K562 (cell line): ENCODE data around the gene TRIM37. TPM values are rescaled to one million over a fixed set of nuclear protein-coding genes. Genes with fewer than 3 reads are reported as not detected.

Experiments used
- ATAC-seq: fragments of 200-7000 bp; cut with Tn5 transposase; 3 replicates; pipeline ENCODE4 v1.9.1; 2020; ENCODE audit warnings: moderate library complexity
- BruUV-seq: library from RNA; stranded (reverse); fragments of 400-500 nt; replicated peaks from 2 replicates; lab custom pipeline; 2021; lab: Mats Ljungman, UMichigan
- CTCF ChIA-PET: fragments of 300-600 bp; formaldehyde crosslinking; extraction: SDS; loops from one replicate; lab custom pipeline; 2021; ENCODE audit warnings: low intra/inter-chr PET ratio; lab: Yijun Ruan, JAX
- POLR2A ChIA-PET: fragments of 300-600, 350-650 bp; sonication (Branson Sonifier 250); formaldehyde crosslinking; extraction: SDS; loops from one replicate; lab custom pipeline; 2021; ENCODE audit warnings: antibody characterized with exemption, inconsistent platforms; lab: Yijun Ruan, JAX
- DNase-seq, 4 experiments: peaks; one replicate each; pipeline versions ENCODE4 v3.0.0 to v3.0.0-alpha.2; 2011 to 2018; ENCODE audit warnings: low spot score in 3 of 4, mixed read lengths in 3 of 4; ENCODE audit errors: extremely low read depth in 1 of 4
- FAIRE-seq: peaks from 2 replicates; lab custom pipeline; 2011; peaks lifted over from hg19 to GRCh38; lab: Jason Lieb, UNC
- H2AFZ ChIP-seq: 2 replicates; pipeline ENCODE4 v1.6.0; 2011; ENCODE audit warnings: low read depth, low read length, control low read depth, inconsistent platforms
- H3K27ac ChIP-seq: fragments of 200-600 bp; 3 replicates; pipeline ENCODE4 v1.8.0; 2011; ENCODE audit warnings: low read depth, mild to moderate bottlenecking, control low read depth, inconsistent platforms, low read length, moderate library complexity, mixed read lengths; ENCODE audit errors: extremely low read depth
- H3K27me3 ChIP-seq, 2 experiments: fragments of 300-600 bp in 1 of 2; 2 replicates in 1 of 2; 3 replicates in 1 of 2; pipeline versions ENCODE4 v1.6.0 to v1.8.0; 2011; ENCODE audit warnings: inconsistent platforms in 2 of 2, low read length in 2 of 2, mild to moderate bottlenecking in 1 of 2, mixed read lengths in 1 of 2, moderate library complexity in 1 of 2; ENCODE audit not compliant: control insufficient read depth in 2 of 2, insufficient read depth in 2 of 2
- H3K36me3 ChIP-seq: fragments of 300-600 bp; 3 replicates; pipeline ENCODE4 v1.8.0; 2011; ENCODE audit warnings: mild to moderate bottlenecking, low read length, inconsistent platforms; ENCODE audit not compliant: control insufficient read depth, insufficient read depth
- H3K4me1 ChIP-seq, 2 experiments: fragments of 200-600 bp in 1 of 2; replicated peaks in 1 of 2; 2 replicates in 1 of 2; 3 replicates in 1 of 2; pipeline versions ENCODE4 v1.5.1 to v1.8.0; 2011; ENCODE audit warnings: inconsistent platforms in 2 of 2, low read length in 2 of 2, mild to moderate bottlenecking in 1 of 2, mixed read lengths in 1 of 2, moderate library complexity in 1 of 2; ENCODE audit not compliant: control insufficient read depth in 2 of 2, insufficient read depth in 2 of 2
- H3K4me2 ChIP-seq: 2 replicates; pipeline ENCODE4 v1.6.1; 2011; ENCODE audit warnings: low read length, control low read depth, inconsistent platforms, mixed read lengths; ENCODE audit not compliant: insufficient read depth
- H3K4me3 ChIP-seq: fragments of 200-600 bp; sonication (generic), shearing (Covaris generic); 2 replicates; pipeline ENCODE4 v1.5.1; 2016; ENCODE audit warnings: control low read depth, inconsistent platforms
- H3K79me2 ChIP-seq: fragments of 200-600 bp; 3 replicates; pipeline ENCODE4 v1.8.0; 2011; ENCODE audit warnings: low read length, inconsistent platforms; ENCODE audit not compliant: control insufficient read depth, insufficient read depth
- H3K9ac ChIP-seq, 2 experiments: 2 replicates each; pipeline versions ENCODE4 v1.6.0 to v1.6.1; 2011; ENCODE audit warnings: low read depth in 2 of 2, low read length in 2 of 2, control low read depth in 1 of 2, inconsistent platforms in 1 of 2, mild to moderate bottlenecking in 1 of 2, mixed read lengths in 1 of 2; ENCODE audit not compliant: insufficient read depth in 1 of 2
- H3K9me1 ChIP-seq: one replicate; pipeline ENCODE4 v1.6.0; 2011; ENCODE audit warnings: inconsistent platforms, mild to moderate bottlenecking, low read length, moderate library complexity; ENCODE audit not compliant: control insufficient read depth, insufficient read depth
- H3K9me3 ChIP-seq: replicated peaks from 2 replicates; pipeline ENCODE4 v1.5.1; 2011; ENCODE audit warnings: low read depth, low read length, inconsistent platforms; ENCODE audit not compliant: control insufficient read depth, insufficient read depth
- H4K20me1 ChIP-seq: replicated peaks from 2 replicates; pipeline ENCODE4 v1.6.1; 2011; ENCODE audit warnings: low read length, inconsistent platforms, mixed read lengths; ENCODE audit not compliant: control insufficient read depth, insufficient read depth
- C11orf30 ChIP-seq: fragments of 450-650 bp; IDR thresholded peaks from 2 replicates; pipeline ENCODE4 v1.6.1; 2016; ENCODE audit warnings: low read depth, mild to moderate bottlenecking
- HINFP ChIP-seq: fragments of 450-650 bp; conservative IDR thresholded peaks from 2 replicates; pipeline ENCODE4 v1.6.1; 2016; ENCODE audit warnings: missing genetic modification characterization, low read depth, mild to moderate bottlenecking, control low read depth, missing compliant biosample characterization
- KDM1A ChIP-seq, 2 experiments: fragments of 450-650 bp; IDR thresholded peaks; 2 replicates each; pipeline ENCODE4 v1.6.1; 2016; ENCODE audit warnings: mild to moderate bottlenecking in 2 of 2
- MAFG ChIP-seq: fragments of 450-650 bp; conservative IDR thresholded peaks from 2 replicates; pipeline ENCODE4 v1.6.1; 2016; ENCODE audit warnings: missing genetic modification characterization, missing compliant biosample characterization
- MEF2D ChIP-seq: conservative IDR thresholded peaks from 2 replicates; pipeline ENCODE4 v1.6.1; 2016; ENCODE audit warnings: low read depth, missing genetic modification characterization, missing compliant biosample characterization
- MYBL2 ChIP-seq, 2 experiments: fragments of 450-650 bp in 1 of 2; sonication (generic) in 1 of 2; formaldehyde crosslinking in 1 of 2; IDR thresholded peaks; 2 replicates each; pipeline versions ENCODE4 v1.6.1 to v1.8.1; 2017 to 2022; ENCODE audit warnings: borderline replicate concordance in 1 of 2, inconsistent platforms in 1 of 2, low read depth in 1 of 2, mild to moderate bottlenecking in 1 of 2, missing genetic modification reagents in 1 of 2, moderate library complexity in 1 of 2
- NFE2 ChIP-seq: IDR thresholded peaks from 2 replicates; pipeline ENCODE4 v1.6.1; 2014; ENCODE audit warnings: antibody characterized with exemption, low read depth
- NR2C2 ChIP-seq, 2 experiments: fragments of 200-800 bp in 1 of 2; sonication (Bioruptor generic) in 1 of 2; sonication (generic) in 1 of 2; formaldehyde crosslinking in 1 of 2; IDR thresholded peaks; 2 replicates each; pipeline versions ENCODE4 v1.6.1 to v1.8.0; 2016 to 2022; ENCODE audit warnings: mild to moderate bottlenecking in 1 of 2, missing compliant biosample characterization in 1 of 2, missing genetic modification characterization in 1 of 2, missing genetic modification reagents in 1 of 2
- PBX2 ChIP-seq, 2 experiments: IDR thresholded peaks in 1 of 2; conservative IDR thresholded peaks in 1 of 2; 2 replicates each; pipeline ENCODE4 v1.6.1; 2016; ENCODE audit warnings: low read depth in 2 of 2, mild to moderate bottlenecking in 1 of 2, missing compliant biosample characterization in 1 of 2, missing genetic modification characterization in 1 of 2, moderate library complexity in 1 of 2
- RCOR1 ChIP-seq, 2 experiments: IDR thresholded peaks; 2 replicates each; pipeline ENCODE4 v1.6.1; 2012; ENCODE audit warnings: low read depth in 2 of 2, low read length in 2 of 2, borderline replicate concordance in 1 of 2, improper control_type of control experiment in 1 of 2
- SIN3B ChIP-seq: fragments of 450-650 bp; IDR thresholded peaks from 2 replicates; pipeline ENCODE4 v1.6.1; 2017; ENCODE audit warnings: low read depth, mild to moderate bottlenecking, moderate library complexity
- ZNF3 ChIP-seq: fragments of 250-450 bp; sonication (Bioruptor Pico); IDR thresholded peaks from 2 replicates; pipeline ENCODE4 v1.5.0; 2021; ENCODE audit warnings: mild to moderate bottlenecking, moderate library complexity
- ZNF316 ChIP-seq: fragments of 450-650 bp; IDR thresholded peaks from 2 replicates; pipeline ENCODE4 v1.6.1; 2016
- WGBS: fragments of 100-300 bp; shearing (Covaris generic); methylation state at CpG from one replicate; pipeline ENCODE4 v1.1.6; 2016; ENCODE audit warnings: low coverage, mixed read lengths; ENCODE audit not compliant: insufficient coverage; ENCODE audit errors: missing lambda C conversion rate; 5-methylcytosine and 5-hydroxymethylcytosine counted together
- in situ Hi-C: fragments of 300-500 bp; cut with MboI; formaldehyde crosslinking; loops from 4 replicates; pipeline ENCODE4 v1.15.0; 2018; ENCODE audit warnings: inconsistent platforms, mixed read lengths
- intact Hi-C: fragments of 100-400 bp; cut with micrococcal nuclease; formaldehyde crosslinking; loops from 2 replicates; pipeline ENCODE4 v1.14.2; 2022
- polyA plus RNA-seq, 8 experiments: library from polyadenylated mRNA; depleted of rRNA in 4 of 8; stranded (reverse) in 5 of 8; unstranded in 3 of 8; fragments of >200 nt; fragmentation: Nextera tagmentation in 2 of 8; fragmentation: Illumina TruSeq in 1 of 8; extraction: Ambion mirVana in 2 of 8; extraction: Trizol in 1 of 8; gene quantifications; 2 replicates each; pipeline versions ENCODE4 v1.2.1 to v1.2.3, GENCODE V29; 2011 to 2014; ENCODE audit warnings: inconsistent platforms in 1 of 8, missing spikeins in 1 of 8
- total RNA-seq, 7 experiments: library from RNA; depleted of rRNA in 6 of 7; stranded (reverse); fragments of >200 nt in 6 of 7; fragmentation: Illumina TruSeq in 2 of 7; extraction: Trizol in 2 of 7; gene quantifications; 2 replicates each; pipeline versions ENCODE4 v1.2.1 to v1.2.3, GENCODE V29; 2011 to 2021; ENCODE audit warnings: low replicate concordance in 1 of 7

Gene TRIM37
- total and polyA plus RNA-seq, 9 of the 15 experiments (the other 6 are each of a cell fraction or from before 2014, with no cell fraction given) = 4.5 to 31.4 (median 23.8) TPM

GRCh38 chr17:59027750-59028149, 78.9 kb downstream of the TRIM37 start:
- no peaks in the 10 kb centered on the region for H3K27me3 ChIP-seq
- H3K4me2 ChIP-seq = no peak overlapping the region
- H3K4me3 ChIP-seq = no peak overlapping the region
- H3K27ac ChIP-seq = no peak overlapping the region; the same call in 2 of the 3 replicates
- in situ Hi-C loops = no loop called here
- no peak overlapping the region for H3K9ac ChIP-seq
- intact Hi-C loops = no loop called here
- POLR2A ChIA-PET = no interaction called here
- FAIRE-seq = no peak
- ATAC-seq = peak; percentile 47; the same call in 2 of the 3 replicates
- H2AFZ ChIP-seq = no peak overlapping the region
- no peaks in the 10 kb centered on the region for H4K20me1 ChIP-seq
- no peaks in the 10 kb centered on the region for H3K9me3 ChIP-seq
- H3K36me3 ChIP-seq = peaks cover 61% of the 10 kb centered on the region; the same call in 2 of the 3 replicates
- 36% methylated on average over 4 of the region's 4 CpGs for WGBS
- peaks cover 0 to 7% of the 10 kb centered on the region in 2 experiments; a peak in 2 of 5 replicates for H3K4me1 ChIP-seq
- peak in 2 of 4 experiments; percentile 16 to 21 for DNase-seq
- H3K79me2 ChIP-seq = no peaks in the 10 kb centered on the region
- no peaks in the 10 kb centered on the region for H3K9me1 ChIP-seq
- CTCF ChIA-PET = interaction anchor here (0.7 kb wide), 1 partner anchor 76 kb away, joined by 4 read pairs; no protein-coding TSS in a partner anchor
- no TSS peak for BruUV-seq
- TF ChIP-seq KDM1A (IDR thresholded peaks at IDR 0.05) (peak; percentile 69 to 70), C11orf30 (peak; percentile 62; the same call in 1 of the 2 replicates), MYBL2 (IDR thresholded peaks at IDR 0.05; ENCODE audit: low read depth) (no peak), MYBL2 (CRISPR knock-in tag; IDR thresholded peaks at IDR 0.05; ENCODE audit: borderline replicate concordance) (no peak), HINFP (no peak), NFE2 (peak; percentile 60), ZNF3 (CRISPR knock-in tag) (no peak), MAFG (tag) (peak; percentile 70), SIN3B (no peak), NR2C2 (CRISPR knock-in tag; IDR thresholded peaks at IDR 0.05) (no peak), NR2C2 (tag; IDR thresholded peaks at IDR 0.05) (0 out of 2 replicates have a peak, but pooled peaks have one; percentile 30), ZNF316 (0 out of 2 replicates have a peak, but pooled peaks have one; percentile 50), RCOR1 (IDR thresholded peaks at IDR 0.05; ENCODE audit: borderline replicate concordance in 1 of 2, low read depth in 2 of 2, low read length in 2 of 2) (peak in 1 of 2 experiments; percentile 27; a peak in 1 of 4 replicates), PBX2 (CRISPR knock-in tag; IDR thresholded peaks at IDR 0.05; ENCODE audit: low read depth) (no peak), PBX2 (tag; conservative IDR thresholded peaks at IDR 0.05; ENCODE audit: low read depth) (peak; percentile 40; the same call in 1 of the 2 replicates), MEF2D (tag) (peak; percentile 86)
